Hepatic stellate cell (primary cell): Measurements from ENCODE around the gene VANGL1.

Experiments used
- DNase-seq: peaks from one replicate; pipeline ENCODE4 v3.0.0; 2011; ENCODE audit warnings: low spot score

The VANGL1 gene

DNA sequence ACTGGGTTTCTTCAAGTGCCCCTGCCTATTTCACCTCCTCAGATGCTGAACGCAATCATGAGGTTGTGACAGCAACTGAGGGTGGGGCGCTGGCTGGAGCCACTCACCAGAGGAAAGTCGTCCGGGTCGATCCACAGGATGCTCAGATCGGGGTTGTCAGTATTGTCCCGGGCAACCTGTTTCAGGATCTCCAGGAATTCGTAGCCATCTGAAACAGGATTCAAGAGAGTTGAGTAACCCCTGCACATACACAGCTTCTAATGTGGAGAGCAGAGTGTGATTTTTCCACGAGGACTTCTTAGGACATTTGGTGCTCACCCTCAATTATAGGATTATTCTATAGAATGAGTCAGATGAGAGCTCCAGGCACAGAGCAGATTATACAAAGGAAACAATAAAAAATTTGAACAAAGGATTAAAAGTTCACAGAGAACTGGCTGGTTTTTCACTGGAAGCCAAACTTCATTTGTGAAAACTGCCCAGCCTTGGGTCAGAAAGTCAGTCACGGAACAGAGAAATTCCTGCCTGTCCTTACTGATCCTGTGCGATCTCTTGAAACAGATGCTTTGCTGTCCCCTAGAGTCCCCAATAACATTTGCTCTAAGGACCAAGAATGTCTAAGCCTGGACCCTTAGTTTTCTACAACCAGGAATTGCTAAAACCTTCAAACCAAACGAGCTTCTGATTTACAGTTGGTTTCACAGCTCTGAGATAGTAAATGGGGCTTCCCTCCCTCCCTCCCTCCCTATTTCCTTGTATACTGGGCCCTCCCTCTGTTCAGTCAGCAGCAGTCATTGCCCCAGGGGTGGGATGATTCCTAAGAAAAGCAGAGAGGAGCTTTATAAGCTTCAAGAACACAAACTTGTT lies 63.5 kb downstream of the VANGL1 start:
- no peak for DNase-seq

DNA sequence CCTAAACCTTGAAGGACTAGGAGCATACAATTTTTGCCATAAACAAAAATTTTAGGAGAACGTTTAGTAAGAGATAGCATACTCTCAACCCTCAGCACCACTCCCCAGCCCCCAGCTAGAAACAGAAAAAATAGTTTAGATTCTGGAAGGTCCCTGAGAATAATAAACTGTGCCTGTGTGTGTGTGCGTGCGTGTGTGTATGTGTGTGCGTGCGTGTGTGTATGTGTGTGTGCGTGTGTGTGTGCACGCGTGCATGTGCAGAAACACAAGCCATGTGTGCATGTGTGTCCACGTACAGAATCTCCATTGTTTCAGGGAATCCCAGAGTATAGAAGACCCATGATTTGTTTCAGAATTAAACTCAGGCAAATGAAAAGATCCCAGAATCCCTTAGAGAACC lies 64.2 kb downstream of the VANGL1 start:
- DNase-seq = no peak

DNA sequence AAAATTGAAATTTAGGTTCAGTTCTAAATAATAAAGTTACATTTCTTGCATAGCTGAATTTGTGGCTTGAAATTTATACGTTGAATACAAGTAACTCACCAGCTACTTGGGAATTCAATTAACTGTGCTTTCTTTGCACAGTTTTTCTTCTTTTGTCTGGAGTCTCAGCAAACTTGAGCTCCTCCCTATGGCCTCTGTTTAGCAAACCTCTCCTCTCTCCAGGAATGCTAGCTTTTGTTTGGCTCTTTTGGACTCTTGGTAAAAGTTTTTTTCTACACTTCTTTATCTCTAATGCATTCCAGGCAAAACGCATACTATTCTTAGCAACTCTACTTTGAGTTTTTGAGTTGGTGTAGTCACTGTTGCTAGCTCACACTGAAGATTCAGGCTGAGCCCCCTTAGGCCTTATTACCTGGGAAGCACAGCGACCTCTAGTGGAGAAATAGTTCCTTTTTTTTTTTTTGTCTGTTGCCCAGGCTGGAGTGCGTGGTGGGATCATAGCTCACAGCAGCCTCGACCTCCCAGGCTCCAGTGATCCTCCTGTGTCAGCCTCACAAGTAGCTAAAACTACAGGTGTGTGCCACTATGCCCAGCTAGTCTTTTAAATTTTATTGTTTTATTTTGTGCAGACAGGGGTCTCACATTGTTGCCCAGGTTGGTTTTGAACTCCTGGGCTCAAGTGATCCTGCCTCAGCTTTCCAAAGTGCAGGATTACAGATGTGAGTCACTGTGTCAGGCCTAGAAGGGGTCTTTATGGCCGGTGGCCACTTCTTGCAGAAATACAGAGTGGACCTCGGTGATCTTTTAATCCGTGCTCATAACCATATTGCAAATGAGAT lies 65.0 kb downstream of the VANGL1 start:
- peak; percentile 23 for DNase-seq

DNA sequence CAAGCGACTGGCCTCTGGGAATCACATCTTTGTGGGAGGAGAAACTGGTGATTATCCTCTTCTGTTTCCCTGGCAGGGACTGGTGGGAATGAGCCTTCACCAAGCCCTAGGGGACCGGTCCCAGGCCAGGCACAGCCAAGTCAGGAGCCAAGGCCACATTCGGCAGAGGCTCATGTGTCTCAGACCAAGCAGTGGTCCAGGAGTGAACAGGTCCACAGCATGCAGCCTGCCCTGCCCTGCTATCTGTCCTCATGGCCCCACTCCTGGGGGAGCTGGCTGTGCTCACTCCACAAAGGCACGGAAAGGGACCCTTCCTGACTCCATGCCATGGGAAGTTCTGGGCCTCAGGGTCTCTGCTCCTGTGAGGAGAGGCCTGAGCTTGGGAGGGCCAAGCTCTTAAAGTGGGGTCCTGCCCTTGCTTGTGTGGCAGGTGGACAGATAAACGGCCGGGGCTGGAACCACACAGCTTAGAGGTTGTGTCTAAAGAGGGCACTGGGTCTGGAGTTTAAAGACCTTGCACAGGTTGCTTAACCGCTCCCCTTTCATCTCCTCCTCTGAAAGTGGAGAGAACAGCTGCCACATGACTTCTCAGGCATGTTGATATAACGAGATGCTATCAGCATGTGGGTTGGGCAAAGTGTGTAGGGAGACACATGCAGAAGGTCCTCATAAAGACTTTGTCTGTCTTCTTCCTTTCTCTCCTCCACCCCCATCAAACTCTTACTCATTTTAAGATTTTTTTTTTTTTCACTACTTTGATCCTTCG lies 69.3 kb downstream of the VANGL1 start:
- no peak for DNase-seq

DNA sequence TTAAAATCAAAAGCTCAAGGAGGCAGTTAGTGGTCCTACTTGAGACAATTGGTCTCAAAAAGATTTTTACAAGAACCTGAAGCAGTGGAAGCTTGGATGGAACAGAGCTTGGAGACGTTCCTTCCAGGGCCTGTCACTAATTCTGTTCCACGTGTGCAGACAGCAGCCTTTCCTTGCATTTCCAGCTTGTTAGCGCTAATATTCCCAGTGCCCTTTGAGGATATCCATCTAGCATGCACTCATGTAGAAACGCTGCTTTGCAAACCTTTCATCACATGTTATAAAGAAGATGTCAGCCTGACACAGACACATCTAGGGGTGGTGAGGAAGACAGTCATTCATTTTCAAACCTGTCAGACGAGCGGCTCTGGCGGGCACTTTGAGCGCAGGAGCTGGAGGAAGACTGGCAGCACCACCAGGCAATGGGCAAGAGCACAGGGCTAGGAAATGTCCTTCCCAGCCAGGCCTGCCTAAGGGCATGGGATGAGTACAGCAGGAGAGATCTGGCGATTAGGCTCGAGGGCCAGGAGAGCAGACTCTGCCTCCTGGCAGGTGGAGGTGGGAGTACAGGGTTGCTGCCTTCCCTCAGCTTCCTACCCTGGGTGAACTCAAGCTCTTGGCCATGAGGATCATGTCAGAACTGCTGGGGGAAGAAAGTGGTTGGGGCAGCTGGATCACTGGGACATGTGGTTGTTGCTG lies 71.3 kb downstream of the VANGL1 start:
- DNase-seq = no peak

DNA sequence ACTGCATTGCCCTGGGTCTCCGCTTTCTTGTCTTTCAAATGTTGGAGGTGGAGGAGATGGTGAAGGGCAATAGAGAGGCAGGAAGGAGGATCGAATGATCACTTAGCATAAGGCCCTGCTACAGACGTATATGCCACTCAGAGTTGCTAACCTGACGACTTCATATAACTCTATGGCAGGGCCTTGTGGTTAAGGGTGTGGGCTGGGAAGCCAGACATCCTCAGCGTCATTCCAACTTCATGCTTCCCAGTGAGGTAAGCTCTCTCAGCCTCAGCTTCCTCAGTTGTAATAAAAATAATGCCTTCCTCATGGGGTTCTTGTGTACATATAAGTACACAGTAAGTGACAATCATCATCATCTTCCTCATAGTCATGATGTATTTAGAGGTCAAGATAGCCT lies 72.1 kb downstream of the VANGL1 start:
- no peak for DNase-seq

GRCh38 chr1:115714572-115715141 lies 72.9 kb downstream of the VANGL1 start:
- DNase-seq = no peak

GRCh38 chr1:115717541-115717940 lies 75.8 kb downstream of the VANGL1 start:
- DNase-seq = no peak

DNA sequence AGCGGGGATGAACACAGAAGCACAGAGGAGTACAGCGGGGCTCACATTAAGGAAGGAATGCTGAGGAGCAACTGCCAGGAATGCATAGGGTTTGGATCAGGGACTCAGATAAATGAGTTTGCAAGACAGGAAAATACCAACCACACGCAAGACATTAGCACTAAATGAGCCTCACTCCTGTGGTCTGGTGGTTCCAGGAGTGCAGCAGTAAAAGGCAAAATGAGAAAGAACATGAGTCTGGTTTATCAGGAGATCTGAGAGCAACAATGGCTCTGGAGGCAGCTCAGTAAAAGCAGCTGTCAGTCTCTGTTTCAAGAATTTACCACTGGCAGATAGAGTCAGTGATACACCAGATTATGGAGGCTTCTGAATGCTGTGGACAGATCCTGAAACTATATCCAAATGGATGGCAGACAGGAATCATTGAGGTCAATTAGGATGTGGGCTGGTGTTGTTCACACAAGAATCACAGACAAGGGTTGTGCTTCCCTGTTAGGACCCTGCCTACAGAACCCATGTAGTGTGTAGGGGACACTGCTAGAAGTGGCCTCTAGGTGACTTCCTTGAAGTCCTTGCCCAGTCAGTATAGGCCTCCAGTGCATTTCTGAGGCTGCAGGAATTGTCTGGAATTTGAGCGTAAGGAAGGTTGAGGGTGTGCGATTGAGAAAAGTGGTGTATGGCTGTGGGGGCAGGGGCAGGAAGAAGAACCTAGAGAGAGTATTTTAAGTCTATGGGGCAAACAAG lies 76.4 kb downstream of the VANGL1 start:
- DNase-seq = no peak

DNA sequence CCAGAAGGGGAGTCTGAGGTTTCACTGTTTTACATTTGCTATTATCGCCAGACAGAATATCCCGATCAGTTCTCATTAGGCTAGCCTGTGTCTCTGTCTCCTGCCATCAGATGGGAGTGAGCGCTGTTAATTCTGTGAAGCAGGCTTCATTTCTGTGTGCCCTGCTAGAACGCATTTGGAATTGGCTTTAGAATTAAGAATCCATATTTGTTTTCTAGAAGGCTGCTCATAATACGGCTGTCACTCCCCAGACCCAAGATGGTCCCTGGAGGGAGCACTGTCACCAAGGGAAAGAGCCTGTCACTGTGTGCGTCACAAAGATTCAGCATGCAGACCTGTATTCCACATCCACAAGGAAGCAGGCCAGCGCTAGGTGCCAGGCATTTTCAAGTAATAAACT lies 77.5 kb downstream of the VANGL1 start:
- no peak for DNase-seq

DNA sequence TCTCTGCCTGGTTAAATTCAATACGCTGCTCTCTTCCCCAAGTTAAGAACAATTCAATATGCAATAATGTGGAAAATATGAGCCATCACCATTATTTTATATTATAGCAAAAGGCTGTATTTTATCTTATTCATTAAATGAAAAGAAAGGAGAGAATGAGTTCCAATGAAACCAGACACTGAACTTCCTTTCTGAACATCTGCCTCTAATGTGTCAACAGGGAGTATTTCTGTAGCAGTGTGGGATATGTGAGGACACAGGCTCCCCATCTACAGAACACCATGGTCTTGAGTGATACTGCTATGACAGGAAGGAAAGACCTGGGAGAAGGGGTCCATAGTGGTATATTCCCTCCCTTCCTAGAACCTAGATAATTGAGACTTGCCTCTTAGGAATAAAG lies 80.5 kb downstream of the VANGL1 start:
- no peak for DNase-seq

GRCh38 chr1:115723756-115724155 lies 82.0 kb downstream of the VANGL1 start:
- no peak for DNase-seq

DNA sequence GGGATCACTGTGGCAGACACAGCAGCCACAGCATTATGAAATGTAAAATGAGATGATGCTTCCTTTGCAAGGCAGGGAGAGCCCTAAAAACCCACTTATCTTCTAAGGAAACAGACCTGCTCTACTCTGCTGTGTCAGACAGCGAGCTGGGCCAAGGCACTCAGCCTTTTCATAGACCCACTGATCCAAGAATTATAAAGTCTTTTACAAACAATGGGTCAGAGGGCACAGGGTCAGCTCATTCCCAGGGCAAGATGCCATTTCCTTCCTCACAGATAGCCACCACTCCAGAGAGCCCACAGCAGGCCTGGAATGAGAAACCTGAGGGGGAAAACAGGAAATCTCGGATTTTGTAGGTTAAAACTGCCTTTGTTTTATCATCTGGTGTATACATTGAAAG lies 83.8 kb downstream of the VANGL1 start:
- DNase-seq = no peak

DNA sequence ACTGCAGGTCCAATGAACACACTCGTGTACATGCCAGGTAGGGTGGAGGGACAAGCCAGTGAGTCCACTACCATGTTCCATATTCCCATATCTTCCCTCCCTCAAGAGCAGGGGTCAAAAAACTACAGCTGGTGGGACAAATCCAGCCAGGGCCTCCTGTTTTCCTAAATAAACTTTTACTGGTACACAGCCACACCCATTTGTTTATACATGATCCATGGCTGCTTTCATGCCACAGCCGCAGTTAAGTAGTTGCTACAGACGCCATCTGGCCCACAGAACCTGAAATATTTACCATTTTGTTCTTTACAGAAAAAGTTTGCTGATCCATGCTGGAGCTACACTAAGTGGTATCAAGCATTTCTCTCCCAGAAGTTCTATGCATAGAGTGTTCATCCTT lies 84.4 kb downstream of the VANGL1 start:
- no peak for DNase-seq

DNA sequence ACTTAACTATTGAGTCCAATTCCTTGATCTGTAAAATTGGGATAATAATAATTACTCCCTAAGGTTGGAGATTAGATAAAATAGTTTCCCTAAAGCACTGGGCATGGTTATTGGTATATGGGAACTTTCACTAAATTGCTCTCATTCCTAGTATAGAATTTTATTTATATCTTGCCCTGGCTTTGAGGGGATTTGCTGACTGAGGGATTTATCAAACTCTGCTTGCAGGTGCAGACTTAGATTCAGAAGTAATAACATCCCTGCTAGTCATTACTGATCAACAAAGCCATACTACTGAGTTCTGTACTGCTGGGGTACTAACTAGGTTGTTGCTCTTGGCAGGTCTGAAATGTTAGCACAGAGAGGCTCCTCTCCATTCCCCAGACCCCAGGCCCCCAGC lies 84.8 kb downstream of the VANGL1 start:
- DNase-seq = no peak

- DNase-seq = peak; percentile 14
These were observed 86.0 kb downstream of the VANGL1 start for GRCh38 chr1:115727706-115728249.

DNA sequence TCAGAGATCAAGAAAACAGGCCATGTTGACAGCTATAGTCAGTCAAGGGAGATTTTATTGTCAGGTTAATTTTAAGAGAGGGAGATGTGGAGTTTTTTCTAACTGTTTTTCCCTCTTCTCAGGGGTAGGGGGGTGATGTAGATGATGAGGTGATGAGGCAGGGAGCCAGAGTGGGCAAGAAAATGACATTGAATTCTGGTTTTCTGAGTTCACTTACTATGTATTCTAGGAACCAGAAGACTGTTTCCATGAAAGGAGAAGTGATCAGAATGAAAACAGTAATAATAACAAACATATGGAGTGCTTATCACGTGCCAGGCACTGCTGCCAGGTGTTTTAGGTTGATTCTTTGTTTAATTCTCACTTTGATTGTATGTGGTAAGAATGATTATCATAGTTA lies 86.6 kb downstream of the VANGL1 start:
- DNase-seq = no peak

GRCh38 chr1:115729756-115730155 lies 88.0 kb downstream of the VANGL1 start:
- no peak for DNase-seq

GRCh38 chr1:115732316-115732715 lies 90.5 kb downstream of the VANGL1 start:
- DNase-seq = no peak

DNA sequence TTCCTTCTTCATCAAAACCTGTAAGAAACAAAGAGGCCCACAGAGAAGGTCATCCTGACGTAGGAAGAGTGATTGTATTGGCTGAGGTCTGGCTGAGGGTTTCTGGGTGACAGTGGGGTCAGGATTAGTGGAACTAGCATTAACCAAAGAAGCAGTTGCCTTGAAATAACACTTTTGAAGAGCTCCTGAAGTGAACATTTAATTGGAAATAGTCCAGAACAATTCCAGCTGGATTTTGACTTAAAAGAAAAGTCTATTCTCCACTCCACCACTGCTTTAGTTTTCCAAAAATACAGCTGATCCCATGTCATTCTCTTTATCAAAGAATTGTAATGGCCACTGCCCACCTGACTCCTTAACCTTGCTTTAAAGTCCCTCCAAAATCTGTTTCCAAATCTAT lies 99.0 kb downstream of the VANGL1 start:
- no peak for DNase-seq
